RCC 7860 (cell line): ENCODE data around the gene PDXK.

Experiments
- DNase-seq: peaks from one replicate; pipeline ENCODE4 v3.0.0-alpha.2; 2015; ENCODE audit warnings: low spot score
- FAIRE-seq: peaks from 2 replicates; lab custom pipeline; 2012; peaks lifted over from hg19 to GRCh38; lab: Jason Lieb, UNC

The PDXK gene

DNA sequence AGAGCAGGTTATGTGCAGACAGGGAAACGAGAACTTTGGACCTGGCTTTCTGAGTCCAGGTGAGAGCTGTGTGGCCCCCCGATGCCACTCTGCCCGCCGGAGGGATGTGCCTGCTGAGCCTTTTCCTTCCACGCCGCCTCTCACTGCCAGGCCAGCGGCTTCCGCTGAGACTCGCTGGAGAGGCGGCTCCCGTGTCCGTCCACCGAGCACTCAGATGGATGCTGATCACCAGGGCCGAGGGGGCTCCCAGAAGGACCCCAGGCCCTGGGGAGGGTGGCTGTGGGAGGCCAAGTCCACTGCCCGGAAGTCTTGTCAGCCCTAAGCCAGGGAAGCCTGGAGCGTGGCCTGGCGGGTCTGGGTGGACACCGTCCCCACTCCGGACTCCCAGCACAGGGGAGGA is 40.7 kb downstream of the PDXK start:
- DNase-seq (no peak), FAIRE-seq (no peak)

DNA sequence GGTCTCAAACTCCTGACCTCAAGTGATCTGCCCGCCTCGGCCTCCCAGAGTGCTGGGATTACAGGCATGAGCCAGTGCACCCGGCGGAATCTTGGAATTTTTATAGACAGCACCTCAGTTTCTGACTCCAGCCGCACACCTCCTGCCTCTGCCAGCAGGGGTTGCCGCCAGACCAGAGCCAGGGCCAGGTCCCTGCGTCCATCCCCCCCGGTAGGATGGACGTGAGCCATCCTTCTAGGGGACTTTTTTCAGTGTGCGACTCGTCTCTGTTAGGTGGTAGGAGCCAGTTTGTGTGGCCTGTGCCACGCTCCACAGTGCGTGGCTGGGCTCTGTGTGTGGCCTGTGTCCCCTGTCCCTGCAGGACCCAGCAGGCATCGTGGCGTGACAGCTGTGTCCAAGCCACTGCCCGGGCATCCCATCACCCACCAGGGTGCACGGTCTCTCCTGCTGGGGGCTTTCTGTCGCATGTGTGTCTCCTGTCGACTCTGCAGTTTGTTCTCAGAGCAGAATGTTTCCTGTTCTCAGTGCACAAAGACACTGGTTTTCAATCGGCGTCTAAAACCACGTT is 41.5 kb downstream of the PDXK start:
- no peak for DNase-seq
- FAIRE-seq: no peak

DNA sequence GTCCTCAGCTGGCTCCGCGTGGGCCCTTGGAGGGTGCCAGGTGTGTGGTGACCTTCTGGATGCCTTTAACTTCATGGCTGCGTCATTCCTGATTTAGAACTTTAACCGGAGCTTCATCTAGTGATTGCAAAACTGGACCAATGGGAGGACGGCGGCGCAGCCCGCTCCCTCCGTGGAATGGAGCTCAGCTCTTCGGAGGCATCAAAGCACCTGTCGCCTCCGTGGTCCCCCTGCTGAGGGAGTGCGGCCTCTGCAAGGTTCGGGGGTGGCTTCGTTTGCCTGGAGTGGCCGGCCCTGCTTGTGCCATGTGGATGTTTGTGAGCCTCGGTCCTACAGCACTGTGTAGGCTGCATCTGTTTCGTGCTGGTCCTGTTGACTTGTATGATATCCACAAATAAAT is 43.0 kb downstream of the PDXK start:
- DNase-seq (no peak), FAIRE-seq (no peak)

DNA sequence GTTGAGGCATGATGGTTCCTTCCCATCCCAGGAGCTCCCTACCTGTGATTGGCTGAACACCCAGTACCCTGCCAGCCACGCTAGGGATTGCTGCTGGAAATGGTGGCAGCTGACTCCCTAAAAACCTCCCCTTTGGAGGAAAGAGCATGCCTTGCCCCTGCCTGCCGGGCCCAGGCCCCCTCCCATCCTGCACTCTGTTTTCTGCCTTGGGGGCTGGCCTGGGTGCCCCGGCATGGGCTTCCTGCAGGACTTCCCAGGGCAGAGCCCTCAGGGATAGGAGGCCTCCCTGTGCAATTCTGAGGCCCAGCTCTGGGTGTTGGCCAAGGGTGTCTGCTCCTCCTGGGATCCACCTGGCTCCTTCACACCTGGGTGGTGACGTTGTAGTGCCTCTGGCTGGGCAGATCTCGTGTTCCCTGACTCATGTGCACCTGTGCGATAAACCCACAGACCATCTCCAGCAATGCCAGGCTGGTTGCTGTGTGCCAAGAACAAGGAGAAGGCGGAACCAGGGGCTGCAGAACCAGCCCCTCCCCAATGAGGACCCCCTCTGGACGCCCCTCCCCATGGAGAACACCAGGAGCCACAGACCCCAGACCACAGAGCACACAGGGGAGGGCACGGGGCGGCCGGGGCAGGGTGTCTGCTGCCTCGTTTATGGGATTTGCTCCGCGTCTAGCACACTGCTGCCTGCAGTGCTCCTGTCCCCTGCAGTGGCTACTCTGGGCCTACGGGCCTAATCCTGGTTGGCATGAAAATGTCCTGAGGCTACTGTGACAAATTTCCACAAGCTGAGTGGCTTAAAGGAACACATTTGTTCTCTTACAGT is 43.6 kb downstream of the PDXK start:
- DNase-seq (no peak), FAIRE-seq (no peak)

DNA sequence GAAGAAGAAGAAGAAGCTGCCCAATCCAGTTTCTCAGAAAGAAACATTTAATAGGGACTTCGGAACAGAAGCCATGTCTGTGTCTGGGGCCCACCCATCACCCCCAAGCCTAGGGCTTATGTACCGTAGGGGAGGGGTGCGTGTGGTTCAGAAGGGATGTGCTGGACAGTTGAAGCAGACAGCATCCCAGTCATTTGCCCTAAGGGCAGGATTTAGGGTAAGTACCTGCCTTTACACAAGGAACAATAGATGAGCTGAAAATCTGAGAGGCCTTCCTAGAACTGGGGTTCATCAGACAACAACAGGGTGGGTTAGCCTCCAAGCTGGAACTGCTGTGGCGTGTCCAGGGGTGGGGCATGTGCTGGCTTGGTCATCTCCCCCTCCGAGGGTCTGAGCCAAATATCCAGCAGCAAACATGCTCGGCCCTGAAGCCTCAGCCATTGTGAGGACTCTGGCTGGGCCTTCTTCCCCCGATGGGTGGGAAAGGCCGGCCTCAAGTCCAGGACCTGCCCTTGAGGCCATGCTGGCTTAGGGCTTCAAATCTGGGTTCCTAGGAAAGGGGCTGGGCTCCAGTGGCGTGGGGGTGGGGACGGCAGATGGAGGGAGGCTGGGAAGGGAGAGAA is 45.1 kb downstream of the PDXK start:
- DNase-seq (no peak), FAIRE-seq (no peak)

DNA sequence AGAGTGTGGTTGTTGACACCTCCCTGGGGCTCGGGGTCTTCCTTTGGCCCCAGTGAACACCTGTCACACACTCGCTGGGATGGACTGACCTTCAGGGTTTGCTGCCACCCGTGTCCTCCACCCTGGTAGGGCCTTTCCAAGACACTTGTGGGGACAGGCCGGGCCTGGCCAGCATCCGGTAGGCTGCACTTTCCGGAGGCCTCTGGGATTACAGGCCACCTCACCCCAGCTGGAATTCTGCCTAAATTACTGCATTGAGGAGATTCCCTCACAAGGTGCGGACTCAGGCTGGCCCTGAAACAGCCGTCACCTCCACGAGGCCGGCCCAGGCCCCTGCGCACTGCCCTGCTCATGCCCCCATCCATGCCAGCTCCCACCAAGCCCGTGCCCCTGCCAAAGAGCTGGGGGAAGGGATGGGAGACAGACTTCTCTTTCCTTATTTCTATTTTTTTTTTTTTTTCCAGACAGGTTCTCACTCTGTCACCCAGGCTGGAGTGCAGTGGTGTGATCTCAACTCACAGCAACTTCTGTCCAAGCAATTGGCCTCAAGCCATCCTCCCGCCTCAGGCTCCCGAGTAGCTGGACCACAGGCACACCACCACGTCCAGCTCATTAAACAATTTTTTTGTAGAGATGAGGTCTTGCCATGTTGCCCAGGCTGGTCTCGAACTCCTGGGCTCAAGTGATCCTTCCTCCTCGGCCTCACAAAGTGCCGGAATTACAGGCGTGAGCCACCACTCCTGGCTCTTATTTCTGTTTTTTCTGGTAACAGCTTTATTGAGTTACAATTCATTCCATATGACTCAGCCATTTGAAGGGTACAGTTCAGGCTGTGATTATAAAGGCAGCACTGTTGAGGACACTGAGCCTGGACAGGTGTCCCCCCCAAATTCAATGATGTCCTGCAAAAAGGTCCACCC is 45.9 kb downstream of the PDXK start:
- DNase-seq: peak; percentile 17
- no peak for FAIRE-seq

DNA sequence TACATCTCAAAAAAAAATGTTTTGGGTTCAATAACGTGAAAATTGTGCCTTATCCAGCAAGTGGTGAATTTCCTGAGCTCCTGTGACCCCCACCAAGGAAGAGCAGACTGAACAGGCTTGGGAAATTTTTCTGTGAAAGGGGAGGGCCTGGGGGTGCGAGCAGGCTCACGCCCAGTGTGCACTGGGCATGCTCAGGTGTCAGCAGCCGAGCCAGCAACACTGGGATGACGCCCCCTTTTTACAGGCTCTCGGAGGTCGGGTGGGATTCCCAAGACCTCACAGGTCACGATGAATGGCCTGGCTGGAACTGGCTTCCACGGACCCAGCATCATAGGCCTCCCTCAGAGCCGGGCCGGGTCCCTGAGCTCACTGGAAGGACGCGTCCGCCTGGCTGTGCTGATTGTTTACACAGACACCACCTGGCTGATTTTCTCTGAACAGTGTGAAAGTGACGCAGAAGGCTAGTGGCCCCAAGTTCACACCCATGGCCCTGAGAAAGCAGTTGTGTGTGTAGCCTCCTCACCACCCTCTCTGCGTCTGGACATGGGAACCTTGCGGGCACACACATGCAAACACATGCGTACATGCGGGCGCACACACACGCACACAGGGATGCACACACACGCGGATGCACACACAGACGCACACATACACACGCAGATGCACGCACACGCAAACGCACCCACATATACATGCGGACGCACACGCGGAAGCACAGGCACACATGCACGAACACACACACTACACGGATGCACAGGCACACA is 48.0 kb downstream of the PDXK start:
- DNase-seq: no peak
- no peak for FAIRE-seq

DNA sequence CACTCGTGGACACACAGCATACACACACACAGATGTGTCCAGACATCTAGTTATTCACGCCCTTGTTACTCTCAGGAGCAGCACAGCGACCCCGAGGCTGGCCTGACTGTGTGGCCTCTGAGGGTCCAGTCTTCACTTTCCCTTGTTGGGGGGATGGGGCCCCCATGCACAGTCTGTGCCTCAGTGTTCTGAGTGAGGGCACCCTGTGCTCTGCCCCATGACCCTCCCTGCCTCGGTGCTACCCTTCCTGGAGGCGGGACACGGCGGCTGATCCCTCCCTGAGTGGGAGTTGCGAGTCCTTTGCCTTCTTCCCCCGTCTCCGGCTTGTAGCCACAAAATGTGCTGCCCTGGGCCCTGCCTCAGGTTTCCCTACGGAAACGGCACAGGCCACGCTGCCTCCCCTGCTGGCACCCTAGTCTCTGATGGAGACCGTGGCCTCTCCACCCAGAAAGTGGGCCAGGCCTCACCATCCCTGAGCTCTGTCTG is 48.6 kb downstream of the PDXK start:
- DNase-seq (no peak), FAIRE-seq (no peak)

DNA sequence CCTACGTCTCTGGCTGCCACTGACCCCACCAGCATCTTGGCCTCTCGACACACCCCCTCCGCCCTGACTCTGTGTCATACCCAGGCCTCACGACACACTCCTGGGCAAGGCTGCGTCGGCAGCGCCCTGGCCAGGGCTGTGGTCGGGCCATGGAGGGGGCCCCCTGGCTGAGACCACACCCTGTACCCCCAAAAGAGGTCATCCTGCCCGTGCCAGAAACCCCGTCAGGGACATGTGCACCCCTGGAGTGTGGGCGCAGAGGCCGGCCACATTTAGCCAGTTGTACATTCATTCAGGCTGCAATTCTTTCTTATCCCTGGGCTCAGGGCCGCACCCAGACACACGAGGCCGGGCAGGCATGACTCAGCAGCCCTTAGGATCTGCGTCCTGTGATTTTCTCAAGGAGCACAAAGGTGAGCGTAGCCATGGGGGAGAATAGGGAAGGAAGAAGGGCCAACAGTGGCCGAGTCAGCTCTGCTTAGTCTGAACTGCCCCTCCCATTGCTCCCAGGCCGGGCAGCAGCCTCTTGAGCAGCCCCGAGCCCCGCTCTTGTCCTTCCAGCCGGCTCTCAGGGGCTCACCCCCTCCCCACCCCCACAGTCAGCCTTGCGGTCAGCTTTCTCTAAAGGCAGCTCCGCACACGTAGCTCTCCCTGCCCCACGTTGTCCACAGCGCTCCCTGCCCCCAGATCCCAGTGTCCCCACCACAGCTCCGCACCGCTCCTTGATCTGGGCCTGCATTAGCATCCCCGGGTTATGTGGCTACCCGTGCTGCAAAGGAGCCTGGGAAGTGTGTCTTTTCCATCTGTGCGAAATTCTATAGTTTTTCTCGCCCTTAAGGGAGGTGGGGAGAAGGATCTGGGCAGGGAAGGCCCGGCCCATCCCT is 49.3 kb downstream of the PDXK start:
- DNase-seq (peak; percentile 87), FAIRE-seq (peak; percentile 55)

DNA sequence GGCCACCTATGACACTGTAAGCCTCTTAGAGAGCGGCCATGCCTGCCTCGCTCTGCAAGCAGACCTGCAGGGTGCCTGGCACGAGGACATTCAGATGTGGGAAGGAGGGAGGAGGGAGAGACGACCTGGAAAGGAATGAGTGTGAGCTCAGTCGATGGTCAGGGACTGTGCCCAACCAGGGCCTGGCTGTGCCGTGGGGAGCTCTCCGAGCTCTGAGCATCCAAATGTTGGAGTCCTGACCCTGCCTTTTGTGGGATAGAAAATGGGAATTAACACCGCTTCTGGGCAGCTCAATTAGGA is 49.9 kb downstream of the PDXK start:
- DNase-seq: peak; percentile 29

DNA sequence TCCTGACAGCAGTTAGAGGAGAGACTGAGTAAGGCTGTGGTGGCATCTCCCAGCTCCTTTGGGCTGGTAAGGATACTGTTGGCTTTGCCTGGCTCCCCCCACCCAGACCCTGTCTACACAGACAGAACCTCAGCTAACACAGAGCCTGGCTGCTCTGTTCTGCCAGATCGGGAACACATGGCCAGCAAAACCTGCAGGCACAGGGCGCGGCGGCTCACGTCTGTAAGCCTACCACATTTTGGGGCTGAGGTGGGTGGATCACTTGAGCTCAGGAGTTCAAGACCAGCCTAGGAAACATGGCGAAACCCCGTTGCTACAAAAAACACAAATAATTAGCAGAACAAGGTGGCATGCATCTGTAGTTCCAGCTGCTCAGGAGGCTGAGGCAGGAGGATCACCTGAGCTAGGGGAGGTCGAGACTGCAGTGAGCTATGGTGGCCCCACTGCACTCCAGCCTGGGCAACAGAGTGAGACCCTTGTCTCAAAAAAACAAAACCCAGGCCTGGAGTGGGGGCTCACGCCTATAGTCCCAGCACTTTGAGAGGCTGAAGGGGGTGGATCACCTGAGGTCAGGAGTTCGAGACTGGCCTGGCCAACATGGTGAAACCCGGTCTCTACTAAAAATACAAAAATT is 50.5 kb downstream of the PDXK start:
- DNase-seq: no peak
- no peak for FAIRE-seq

More for the DNA sequence above, 49.9 kb downstream of the PDXK start:
- FAIRE-seq: no peak

DNA sequence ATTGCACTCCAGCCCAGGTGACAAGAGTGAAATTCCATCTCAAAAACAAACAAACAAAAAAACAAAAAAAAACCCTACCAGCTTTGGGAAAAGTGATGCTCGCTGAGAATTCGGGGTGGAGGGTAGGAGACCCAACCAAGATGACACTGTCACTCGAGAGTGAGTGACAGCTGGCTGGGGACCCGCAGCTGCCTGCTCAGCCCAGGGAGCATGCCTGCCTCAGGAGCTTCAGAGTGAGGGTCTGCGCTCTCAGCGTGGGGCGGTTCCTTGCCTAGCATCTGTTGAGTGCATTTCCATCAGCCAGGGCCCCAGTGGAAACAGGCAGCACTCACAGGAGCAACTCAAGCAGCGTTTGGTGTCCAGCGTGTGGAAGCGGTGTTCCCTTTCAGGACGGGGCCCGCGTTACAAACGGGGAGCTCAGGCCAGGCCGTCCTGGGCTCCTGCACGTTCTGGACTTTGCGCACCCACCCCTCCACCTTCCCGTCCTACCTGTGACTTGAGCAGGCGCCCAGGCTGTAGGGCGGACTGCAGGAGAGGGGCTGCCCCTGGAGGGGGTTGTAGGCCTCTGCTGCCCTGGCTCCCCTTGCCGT is 51.2 kb downstream of the PDXK start:
- FAIRE-seq (no peak), DNase-seq (no peak)

DNA sequence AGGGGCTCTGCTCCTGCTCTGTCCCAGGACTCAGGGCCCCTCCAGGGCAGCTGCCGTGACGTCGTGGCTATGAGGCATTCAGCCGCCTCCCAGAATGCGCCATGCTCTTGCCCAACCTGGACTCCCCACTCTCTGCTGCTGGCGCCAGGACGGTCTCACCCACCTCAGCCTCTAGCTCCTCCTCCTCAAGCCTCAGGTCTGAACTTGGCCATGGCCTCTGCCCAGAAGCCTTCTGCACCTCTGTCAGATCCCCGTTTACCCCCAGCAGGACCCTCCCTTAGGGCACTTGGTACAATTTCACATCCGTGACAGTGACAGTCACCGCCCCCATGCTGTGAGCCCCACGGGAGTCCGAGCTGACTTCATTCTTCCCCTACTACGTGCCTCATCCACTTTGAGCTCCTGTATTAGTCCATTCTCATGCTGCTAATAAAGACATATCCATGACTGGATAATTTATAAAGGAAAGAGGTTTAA is 52.3 kb downstream of the PDXK start:
- FAIRE-seq: no peak

DNA sequence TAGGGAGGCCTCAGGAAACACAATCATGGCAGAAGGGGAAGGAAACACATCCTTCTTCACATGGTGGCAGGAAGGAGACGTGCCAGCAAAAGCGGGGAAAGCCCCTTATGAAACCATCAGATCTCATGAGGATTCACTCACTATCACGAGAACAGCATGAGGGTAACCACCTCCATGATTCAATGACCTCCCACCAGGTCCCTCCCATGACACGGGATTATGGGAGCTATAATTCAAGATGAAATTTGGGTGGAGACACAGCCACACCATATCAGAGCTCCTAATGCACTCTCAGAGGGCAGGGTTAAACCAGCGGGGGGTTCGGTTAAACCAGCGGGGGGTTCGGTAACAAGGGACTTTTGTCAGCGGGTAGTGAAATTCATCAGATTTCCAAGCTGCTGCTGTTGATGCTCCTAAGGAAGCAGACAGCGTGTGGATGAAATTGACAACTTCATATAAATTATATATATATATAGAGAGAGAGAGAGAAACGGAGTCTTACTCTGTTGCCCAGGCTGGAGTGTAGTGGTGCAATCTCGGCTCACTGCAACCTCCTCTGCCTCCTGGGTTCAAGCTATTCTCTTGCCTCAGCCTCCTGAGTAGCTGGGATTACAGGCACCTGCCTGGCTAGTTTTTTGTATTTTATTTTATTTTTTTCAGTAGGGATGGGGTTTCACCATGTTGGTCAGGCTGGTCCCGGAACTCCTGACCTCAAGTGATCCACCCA is 52.9 kb downstream of the PDXK start:
- DNase-seq (peak; percentile 16), FAIRE-seq (no peak)

More for the DNA sequence above, 52.3 kb downstream of the PDXK start:
- DNase-seq: no peak

DNA sequence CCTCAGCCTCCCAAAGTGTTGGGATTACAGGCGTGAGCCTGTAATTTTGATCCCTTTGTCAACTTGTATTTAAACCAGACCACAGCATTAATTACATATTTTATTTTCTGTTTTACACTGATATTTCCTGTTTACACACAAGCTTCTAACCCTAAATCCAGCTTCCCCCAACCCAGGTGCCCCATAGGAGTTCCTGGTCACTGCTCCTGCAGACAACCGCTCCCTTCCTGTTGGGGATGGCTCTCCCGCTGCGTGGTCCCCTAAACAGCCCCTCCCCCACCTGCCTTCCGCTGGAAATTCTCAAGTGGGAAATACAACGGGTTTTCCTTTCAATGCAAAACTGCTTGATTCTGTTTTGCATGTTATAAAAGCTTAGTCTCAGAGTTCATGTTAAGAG is 53.5 kb downstream of the PDXK start:
- DNase-seq (no peak), FAIRE-seq (no peak)

DNA sequence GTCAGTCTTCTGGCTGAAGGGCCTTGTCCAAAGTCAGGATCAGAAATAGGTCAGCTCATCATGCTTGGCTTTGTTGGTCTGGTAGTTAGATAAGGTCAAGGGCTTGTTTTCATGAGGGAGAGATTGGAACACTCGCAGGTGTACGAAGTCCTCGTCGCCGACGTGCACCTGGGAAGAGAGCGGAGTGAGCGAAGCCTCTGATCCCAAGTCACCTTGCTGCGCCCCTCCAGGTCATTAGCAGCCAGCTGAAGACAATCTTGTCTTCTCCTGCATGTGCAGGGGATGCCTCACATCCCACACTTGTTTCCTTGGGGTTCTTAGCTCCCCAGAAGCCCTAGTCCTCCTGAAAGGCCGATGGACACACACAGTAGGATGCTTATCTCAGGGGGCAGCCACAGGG is 55.2 kb downstream of the PDXK start:
- DNase-seq (no peak), FAIRE-seq (no peak)

DNA sequence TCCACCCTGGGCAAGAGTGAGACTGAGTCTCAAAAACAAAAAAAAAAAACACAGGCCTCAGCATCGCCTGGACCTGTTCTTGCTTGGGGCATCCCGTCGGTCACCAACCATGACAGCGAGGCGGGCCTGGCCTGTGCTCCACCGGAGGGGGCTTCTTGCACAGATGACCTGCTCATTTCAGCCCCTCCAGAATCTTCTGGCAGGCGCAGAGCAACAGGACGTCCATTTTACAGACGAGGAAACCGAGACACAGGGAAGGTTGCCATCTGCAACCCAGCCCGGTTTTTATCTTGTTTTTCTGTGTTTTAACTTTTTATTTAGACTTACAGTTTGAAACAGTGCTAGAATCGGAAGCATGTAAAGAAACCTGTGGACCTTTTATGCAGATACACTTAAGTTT is 56.3 kb downstream of the PDXK start:
- DNase-seq: no peak
- FAIRE-seq: no peak
